GM21723 (cell line): Measurements from ENCODE around the gene GMDS.
"Not testable (repeated sequence)": the region's sequence is repeated elsewhere in the genome, so short reads cannot be mapped to it uniquely, and the experiment has no call there.

Experiments used
- ATAC-seq: cut with Tn5 transposase; IDR thresholded peaks from one replicate; pipeline ENCODE4 v1.9.1; 2021; ENCODE audit warnings: mild to moderate bottlenecking, moderate library complexity; ENCODE audit not compliant: unreplicated experiment

GMDS gene

DNA sequence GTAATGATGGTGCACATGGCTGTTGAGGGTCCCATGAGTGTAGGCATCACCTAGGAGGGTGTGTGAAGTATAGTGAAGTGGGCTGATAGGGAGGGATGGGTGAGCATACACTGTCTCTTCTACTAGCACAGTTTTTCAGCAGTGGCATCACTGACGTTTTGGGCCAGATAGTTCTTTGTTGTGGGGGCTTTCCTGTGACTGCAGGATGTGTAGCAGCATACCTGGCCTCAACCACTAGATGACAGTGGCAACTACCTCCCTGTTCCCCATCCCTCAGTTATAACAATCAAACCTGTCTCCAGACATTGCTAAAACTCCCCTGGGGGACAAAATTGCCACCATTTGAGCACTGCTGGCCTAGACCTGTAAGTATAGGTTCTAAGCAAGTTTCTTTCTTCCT is 396.7 kb downstream of the GMDS start:
- ATAC-seq: no peak

- no peak for ATAC-seq
Observed at GRCh38 chr6:1846611-1847010, 398.8 kb downstream of the GMDS start.

DNA sequence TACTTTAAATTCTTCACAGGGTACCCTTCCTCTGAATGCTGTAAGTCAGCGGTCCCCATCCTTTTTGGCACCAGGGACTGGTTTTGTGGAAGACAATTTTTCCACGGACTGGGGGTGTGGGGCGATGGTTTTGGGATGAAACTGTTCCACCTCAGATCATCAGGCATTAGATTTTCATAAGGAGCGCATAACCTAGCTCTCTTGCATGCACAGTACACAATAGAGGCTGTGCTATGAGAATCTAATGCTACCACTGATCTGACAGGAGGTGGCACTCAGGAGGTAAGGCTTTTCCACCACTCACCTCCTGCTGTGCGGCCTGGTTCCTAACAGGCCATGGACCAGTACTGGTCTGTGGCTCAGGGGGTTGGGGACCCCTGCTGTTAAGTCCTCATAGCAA is 399.9 kb downstream of the GMDS start:
- not testable (repeated sequence) for ATAC-seq

- no peak for ATAC-seq
Observed at GRCh38 chr6:1842334-1842733, 403.1 kb downstream of the GMDS start.

- ATAC-seq: no peak
Observed at GRCh38 chr6:1841136-1841535, 404.3 kb downstream of the GMDS start.

DNA sequence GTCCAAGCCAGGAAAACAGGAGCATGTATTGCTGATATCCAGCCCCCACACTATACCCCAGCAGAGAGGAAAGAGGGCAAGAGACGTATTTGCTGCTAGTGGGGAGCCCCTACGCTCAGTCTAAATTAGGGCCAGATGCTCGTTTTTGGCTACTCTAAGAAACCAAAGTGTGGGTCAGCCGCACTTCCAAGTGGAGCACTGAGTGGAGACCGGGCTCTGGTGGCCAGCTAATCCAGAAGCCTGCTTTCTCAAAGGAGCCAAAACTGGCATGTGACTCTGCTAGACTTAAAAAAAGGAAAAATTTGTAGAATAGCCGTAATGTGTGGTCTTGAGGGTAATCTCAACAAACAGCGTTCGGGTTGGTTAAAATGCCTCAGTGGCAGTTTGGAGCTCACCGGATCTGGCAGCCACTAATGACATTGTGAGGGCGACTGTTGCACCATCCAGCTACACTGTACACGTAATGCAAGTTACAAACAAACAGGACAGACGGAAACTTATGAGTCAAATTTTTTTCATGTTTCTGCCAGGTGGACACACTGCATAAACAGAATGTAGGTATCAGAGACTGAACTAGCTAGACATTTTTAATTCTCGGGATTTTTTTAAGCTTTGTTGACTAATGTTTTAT is 404.8 kb downstream of the GMDS start:
- no peak for ATAC-seq

GRCh38 chr6:1839361-1839760 is 406.0 kb downstream of the GMDS start:
- no peak for ATAC-seq

- no peak for ATAC-seq
Observed at GRCh38 chr6:1838604-1839213, 406.7 kb downstream of the GMDS start.

- no peak for ATAC-seq
Observed at GRCh38 chr6:1837826-1838225, 407.6 kb downstream of the GMDS start.

- no peak for ATAC-seq
Observed at GRCh38 chr6:1836690-1837089, 408.7 kb downstream of the GMDS start.

DNA sequence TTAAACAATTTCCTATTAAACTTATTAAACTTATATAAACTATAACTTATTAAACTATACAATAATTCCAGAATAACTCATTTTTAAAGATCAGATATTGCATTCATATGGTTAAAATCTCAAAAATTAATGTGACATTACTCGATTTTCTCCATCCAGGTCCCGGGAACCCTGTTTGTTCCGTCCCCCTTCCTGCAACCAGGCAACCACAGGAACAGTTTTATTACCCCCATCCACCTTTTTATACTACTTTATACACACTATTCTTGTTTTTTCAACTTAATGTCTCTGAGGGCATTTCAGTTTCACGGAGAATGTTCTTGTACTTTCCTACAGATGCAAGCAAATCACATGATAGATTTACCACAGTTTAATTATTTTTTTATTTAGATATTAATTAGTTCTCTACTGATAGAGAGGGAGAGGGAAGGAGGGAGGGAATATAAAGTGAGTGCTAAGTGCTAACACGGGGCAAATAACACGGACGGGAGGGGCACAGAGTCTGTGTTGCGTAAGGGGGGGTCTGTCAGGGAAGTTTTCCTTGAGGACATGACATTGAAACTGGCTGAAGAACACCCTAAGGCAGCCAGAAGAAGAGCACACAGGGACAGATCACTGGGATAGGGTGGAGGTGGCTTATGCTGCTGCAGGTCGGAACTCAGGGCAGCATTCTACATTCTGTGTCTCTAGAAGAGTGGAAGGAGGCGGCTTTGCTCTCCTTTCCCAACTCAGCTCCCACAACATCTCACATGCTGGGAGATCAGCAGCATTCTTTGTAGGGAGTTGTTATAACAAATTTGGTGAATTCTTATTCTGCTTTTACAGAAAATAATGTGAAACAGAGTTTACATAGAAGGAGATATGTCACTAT is 410.5 kb downstream of the GMDS start:
- ATAC-seq: no peak

- no peak for ATAC-seq
Observed at GRCh38 chr6:1834207-1834606, 411.2 kb downstream of the GMDS start.

GRCh38 chr6:1832844-1833787 is 412.3 kb downstream of the GMDS start:
- ATAC-seq: no peak

DNA sequence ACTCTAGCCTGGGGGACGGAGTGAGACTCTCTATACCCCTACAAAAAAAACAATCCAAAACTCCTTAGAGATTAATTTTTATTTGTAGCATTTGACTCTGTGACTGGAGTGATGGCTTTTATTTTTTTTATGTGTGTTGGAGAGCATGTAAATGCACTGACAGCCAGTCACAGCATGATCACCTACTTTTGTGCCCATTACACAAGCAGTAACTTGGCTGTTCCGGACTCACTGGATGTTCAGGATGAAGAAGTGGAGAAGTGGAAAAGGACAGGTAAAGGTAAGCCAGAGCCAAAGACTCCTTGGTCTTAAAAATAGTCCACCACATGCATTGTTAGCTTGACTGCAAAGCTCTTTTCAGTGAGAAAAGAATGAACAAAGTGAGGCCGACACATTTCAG is 413.0 kb downstream of the GMDS start:
- no peak for ATAC-seq

GRCh38 chr6:1827984-1828793 is 417.2 kb downstream of the GMDS start:
- ATAC-seq: no peak

GRCh38 chr6:1825926-1826325 is 419.5 kb downstream of the GMDS start:
- ATAC-seq: no peak

DNA sequence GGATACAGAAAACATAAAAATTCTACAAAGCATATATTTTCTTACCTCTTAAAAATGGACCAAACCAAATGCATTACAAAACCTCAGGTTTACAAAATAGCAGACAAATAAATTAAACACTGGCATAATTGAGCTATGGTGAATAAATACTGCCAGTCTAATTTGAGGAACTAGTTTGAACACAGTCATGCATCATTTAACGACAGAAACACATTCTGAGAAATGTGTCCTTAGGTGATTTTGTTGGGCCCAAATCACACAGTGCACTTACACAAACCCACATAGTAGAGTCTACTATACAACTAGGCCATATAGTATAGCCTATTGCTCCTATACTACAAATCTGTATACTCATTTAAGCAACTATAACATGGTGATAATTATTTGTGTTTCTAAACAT is 420.1 kb downstream of the GMDS start:
- no peak for ATAC-seq

DNA sequence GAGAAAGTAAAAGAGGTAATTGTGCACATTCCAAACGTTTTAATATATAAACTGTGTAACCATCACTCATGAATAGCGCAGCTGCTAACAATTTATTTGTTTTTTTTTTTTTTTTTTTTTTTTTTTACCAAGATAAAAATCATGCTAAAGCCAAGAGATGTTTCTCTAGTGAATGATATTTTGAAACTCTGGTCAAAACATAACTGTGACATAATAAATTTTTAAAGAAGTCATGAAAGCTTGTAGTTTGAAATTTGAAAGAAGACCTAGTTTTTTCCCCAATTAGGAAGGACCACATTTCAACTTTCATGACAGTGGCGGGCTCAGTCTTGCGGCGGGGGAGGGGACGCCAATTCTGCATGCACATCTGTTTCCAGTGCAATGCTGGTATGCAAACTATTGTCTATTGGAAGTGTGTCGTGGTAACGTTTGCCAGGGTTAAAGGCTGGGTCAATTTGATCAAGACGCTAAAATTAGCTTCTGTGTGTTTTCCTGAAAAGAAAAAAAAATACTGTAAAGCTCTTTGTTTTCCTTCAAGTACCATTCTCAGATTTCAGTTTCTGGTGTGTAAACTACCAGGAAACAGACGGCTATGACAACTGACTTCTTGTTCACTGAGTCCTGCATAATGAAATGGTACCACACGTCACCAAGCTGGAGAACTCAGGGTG is 423.8 kb downstream of the GMDS start:
- ATAC-seq: no peak

- ATAC-seq: no peak
Observed at GRCh38 chr6:1821164-1821512, 424.3 kb downstream of the GMDS start.

- no peak for ATAC-seq
Observed at GRCh38 chr6:1820714-1821113, 424.7 kb downstream of the GMDS start.
